GM12875 (cell line): Measurements from ENCODE around the gene TM7SF2.
A peak's percentile ranks its signal among the peaks of the same experiment; 100 is the strongest.

Experiments used
- H3K4me3 ChIP-seq: one replicate; pipeline ENCODE4 v1.5.1; 2011; ENCODE audit warnings: low read depth, low read length, control low read depth
- TF ChIP-seq, protein P1 (sequence below): IDR thresholded peaks from 2 replicates; pipeline ENCODE4 v1.5.1; 2011; ENCODE audit warnings: low read depth, mild to moderate bottlenecking, control low read depth, inconsistent platforms, low read length, moderate library complexity, borderline replicate concordance; ENCODE audit not compliant: insufficient read depth

TM7SF2 gene

DNA sequence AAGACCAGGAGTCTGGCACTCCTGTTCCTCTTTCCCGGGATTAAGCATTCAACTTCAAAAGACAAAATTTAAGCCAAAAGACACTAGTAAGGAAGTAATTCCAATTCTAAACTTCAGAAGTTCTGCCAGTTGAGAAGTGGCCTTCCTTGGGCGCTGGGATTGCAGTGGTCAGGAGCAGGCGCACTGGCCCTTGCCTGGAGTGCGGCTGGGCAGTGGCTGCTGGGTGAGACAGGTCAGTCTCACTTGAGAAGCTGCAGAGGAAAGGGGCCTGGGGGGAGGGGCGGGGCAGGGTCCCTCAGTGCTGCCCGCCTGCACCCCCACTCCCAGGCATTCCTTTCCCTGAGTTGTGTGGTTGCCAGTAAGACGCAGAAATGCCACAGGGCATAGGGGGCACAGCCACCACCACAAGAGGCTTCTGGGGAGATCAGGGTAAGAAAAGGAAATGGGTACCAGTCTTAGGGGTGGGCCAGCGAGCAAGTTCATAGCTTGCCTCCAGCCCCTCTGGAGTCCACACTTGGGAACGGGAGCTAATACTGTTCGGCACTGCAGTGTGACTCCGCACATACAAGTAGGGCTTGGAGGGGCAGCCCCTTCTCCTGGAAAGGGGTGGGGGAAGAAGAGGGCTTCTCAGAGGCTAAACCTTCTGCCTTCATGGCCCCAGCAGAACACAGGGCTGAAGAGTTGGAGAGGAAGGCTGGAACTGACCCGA, 16.0 kb downstream of the TM7SF2 start:
- TF ChIP-seq, protein P1, sequence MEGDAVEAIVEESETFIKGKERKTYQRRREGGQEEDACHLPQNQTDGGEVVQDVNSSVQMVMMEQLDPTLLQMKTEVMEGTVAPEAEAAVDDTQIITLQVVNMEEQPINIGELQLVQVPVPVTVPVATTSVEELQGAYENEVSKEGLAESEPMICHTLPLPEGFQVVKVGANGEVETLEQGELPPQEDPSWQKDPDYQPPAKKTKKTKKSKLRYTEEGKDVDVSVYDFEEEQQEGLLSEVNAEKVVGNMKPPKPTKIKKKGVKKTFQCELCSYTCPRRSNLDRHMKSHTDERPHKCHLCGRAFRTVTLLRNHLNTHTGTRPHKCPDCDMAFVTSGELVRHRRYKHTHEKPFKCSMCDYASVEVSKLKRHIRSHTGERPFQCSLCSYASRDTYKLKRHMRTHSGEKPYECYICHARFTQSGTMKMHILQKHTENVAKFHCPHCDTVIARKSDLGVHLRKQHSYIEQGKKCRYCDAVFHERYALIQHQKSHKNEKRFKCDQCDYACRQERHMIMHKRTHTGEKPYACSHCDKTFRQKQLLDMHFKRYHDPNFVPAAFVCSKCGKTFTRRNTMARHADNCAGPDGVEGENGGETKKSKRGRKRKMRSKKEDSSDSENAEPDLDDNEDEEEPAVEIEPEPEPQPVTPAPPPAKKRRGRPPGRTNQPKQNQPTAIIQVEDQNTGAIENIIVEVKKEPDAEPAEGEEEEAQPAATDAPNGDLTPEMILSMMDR = no peak
- no peak overlapping the region for H3K4me3 ChIP-seq

DNA sequence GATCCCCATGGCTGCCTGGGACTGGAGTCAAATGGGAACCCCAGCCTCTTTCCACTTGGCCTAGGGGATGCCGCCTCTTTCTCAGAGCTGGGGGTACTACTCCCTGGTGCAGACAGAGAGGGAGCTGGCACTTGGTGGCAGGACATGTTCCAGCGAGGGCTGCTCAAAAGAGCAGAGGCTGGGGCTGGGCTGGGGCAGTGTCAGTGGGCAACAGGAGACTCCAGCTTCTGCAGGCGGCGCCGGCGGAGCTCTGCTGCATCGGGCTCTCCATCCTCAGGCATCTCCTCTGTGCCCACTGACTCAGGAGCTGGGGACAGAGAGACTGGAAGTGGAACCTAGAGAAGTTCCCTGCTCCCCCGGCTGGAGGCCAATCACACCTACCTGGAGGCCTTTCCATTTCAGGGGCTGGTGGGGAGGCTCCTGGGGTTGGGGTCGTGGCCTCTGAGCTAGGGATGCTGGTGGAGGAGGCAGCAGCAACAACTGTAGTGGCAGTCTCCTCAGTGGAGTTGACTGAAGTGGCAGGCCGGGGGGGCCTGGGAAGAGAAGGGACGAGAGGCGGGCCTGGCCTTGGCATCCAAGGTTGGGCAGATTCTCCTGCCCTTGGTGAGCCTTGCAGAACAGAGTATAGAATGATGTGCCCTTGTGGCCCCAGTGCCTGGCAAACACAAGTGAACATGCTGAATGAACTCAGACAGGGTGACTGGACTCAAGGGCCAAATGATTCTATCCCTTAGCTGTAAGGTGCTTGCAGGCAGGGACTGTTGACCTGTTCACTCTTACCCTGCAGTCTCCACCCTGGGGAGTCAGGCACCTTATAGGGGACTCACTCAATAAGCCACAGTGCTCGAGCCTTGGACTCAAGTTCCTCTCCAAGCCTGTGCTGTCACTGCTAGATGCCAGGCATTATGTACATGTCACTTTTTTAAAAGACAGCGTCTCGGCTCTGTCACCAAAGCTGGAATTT, 16.8 kb downstream of the TM7SF2 start:
- H3K4me3 ChIP-seq = no peak overlapping the region
- TF ChIP-seq, protein P1 = no peak

DNA sequence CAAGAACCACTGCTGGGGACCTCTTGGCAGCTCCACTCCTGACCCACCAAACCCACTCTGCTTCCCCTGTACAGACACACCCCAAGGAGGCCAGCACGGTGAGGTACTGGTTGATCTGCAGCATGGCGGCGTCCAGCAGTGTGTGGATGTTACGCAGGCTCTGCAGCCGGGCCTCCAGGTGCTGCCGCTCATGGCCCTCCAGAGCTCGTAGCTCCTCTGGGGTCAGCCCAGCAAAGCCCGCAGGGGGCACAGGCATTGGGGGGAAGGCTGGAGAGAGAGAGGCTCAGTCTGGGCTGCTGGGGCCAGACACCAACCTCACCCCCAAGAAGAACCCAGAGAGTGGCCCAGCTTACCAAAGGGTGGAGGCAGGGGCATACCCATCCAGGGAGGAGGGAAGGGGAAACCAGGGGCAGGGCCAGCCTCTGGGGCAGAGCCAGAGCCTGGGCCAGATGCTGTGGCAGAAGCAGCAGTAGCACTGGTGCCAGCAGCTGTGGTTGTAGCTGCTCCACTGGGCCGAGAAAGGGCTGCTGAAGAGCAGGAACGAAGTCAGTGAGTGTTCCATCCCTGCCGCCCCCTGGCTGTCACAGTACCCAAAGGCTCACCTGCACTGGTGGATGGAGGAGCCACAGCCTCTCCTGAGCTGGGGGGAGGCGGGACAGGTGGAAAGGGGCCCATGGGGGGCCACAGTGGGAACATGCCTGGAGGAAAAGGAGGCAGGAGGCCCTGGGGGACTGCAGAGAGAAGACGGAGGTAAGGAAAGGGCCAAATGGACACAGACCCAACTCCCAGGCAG, 18.2 kb downstream of the TM7SF2 start:
- H3K4me3 ChIP-seq = no peak overlapping the region
- TF ChIP-seq, protein P1 = no peak

DNA sequence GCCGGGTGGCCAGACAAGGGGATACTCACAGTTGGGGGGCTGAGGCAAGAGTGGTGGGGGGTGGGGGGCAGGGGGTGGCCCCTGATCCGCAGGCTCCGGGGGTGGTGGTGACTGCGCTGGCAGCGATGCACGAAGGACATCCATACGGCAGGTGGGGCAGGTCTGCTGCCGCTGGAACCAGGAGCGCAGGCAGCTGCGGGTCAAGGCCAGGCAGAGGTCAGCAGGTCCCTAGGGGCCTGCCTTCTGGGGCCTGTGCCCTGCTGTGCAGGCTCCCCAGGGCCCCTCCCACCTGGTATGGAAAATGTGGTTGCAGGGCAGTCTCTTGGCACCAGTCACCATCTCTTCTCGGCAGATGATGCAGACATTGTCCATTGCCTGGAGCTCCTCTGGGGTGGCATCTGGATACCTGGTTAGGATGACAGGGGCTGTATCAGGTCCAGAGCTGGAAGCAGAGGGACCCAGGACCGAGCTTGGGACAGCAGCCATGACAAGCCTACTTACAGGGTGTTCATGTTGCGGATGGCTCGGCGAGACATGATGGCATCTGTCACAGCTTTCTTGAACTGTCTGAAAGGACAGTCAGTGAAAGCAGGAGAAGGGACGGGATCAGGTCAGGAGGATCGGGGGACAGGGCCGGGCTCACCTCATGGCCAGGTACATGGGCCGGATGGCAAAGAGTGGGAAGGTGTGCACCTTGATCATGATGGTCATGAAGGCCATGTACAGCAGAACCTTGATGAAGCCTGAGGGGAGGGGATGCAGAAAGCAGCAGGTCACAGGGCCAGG, 19.2 kb downstream of the TM7SF2 start:
- no peak overlapping the region for H3K4me3 ChIP-seq
- TF ChIP-seq, protein P1 = no peak

DNA sequence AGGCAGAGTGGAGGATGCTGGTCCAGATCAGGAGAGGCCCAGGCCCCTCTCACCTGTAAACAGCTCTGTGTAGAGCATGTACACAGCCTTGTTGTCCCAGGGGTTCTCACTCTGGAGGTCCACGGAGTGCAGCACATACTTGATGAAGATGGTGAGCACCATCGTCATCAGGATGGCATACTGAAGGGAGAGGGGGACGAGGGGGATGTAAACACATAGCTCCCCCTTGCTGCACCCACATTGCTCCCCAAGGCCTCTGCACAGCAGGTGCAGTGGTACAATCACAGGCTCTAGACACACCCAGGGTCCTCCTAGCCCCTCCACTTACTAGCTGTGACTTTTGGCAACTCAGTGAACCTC, 19.7 kb downstream of the TM7SF2 start:
- no peak overlapping the region for H3K4me3 ChIP-seq
- TF ChIP-seq, protein P1 = no peak

DNA sequence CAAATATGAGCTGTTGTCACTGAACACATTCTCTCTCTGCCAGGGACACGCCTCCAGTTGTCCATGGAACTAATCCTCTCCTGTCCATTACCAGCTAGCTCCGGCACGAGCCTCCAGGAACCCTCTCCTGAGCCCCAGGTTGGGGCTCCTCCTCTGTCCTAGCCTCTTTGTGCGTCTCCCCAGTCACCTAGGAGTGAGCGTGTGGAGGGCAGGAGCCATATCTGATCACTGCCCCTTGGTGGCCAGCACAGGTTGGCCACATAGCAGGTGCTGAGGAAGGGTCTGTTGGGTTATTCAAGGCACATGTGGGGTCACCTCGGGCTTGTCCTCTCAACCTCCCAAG, 20.2 kb downstream of the TM7SF2 start:
- TF ChIP-seq, protein P1 = no peak
- H3K4me3 ChIP-seq = peak overlapping the region; percentile 99
